NCI-H2107 (cell line): Measurements from ENCODE around the gene APBA2.
"Not testable (repeated sequence)": the region's sequence is repeated elsewhere in the genome, so short reads cannot be mapped to it uniquely, and the experiment has no call there.

Source experiments
- DNase-seq: peaks from one replicate; lab custom pipeline; 2025; lab: John Stamatoyannopoulos, UW

Gene APBA2

DNA sequence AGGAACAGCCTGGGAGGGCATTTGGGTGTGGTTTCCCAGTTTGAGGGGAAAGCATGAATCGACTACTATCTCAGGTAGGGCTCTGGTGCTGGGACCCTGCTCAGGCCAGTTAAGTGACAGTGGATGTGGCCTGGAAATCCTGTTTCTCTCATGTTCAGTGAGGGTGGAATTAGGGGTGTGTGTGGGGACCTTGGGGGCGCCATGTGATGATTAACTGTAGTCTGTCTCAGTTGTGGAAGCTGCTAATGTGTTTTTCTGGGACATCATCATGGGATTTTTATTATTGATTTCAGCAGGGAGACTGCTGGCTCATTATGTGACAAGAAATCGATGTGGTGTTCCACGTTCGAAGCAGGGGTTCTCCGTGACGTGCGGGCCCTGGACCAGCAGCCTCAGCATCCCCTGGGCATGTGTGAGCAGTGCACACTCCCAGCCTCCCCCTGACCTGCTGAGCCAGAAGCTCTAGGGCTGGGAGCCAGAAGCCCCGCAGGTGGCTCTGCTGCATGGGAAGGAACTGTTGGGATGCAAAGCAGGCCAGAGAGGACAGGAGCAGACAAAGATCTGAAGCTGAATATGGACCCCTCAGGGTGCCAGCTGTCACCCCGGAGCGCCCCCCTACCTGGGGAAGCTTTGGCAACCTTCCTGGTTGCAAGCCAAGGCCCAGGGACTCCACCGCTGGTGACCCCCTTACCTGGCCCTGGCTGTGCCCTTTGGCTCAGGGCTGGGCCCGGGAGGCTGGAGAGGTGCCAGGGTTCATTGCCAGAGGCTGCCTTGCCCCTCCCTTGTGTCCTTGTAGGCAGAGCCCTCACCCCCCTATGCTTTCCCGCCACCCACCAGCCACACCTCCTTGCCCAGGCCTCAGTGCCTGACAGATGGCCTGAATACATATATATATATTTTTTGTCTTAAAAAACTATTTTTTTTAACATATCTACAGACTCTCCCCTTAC, 149.8 kb downstream of the APBA2 start:
- DNase-seq, result no peak

DNA sequence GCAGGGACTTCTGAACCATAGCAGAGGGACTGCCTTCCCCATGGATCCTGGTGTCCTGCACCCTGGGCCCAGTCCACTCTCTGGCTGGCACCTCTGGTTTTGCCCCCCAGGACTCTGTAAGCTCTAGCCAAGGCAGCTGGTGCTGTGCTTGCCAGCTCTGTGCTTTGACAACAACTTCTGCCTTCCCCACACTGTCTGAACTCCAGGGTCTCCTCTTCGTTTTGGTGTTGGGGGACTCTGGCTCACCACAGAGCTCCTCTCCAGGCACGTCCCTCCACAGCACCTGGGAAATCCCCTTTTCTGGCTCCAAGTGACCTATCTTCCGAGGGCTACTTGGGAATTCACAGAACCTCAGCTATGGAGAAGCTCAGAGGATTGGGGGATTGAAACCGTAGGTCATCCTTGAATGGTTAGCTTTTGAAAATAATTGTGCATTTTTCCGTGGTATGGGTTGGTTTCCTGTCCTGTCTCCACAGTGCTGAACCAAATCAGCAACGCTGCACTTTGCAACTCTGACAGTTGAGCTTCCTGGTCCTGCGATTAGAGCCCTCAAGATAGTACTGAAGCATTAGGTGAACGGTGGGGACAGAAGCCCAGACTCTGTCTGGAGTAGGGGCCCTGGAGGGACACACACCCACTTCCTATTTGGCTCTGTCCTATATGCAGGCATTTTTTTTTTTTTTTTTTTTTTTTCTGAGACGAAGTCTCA, 152.4 kb downstream of the APBA2 start:
- DNase-seq, result no peak

DNA sequence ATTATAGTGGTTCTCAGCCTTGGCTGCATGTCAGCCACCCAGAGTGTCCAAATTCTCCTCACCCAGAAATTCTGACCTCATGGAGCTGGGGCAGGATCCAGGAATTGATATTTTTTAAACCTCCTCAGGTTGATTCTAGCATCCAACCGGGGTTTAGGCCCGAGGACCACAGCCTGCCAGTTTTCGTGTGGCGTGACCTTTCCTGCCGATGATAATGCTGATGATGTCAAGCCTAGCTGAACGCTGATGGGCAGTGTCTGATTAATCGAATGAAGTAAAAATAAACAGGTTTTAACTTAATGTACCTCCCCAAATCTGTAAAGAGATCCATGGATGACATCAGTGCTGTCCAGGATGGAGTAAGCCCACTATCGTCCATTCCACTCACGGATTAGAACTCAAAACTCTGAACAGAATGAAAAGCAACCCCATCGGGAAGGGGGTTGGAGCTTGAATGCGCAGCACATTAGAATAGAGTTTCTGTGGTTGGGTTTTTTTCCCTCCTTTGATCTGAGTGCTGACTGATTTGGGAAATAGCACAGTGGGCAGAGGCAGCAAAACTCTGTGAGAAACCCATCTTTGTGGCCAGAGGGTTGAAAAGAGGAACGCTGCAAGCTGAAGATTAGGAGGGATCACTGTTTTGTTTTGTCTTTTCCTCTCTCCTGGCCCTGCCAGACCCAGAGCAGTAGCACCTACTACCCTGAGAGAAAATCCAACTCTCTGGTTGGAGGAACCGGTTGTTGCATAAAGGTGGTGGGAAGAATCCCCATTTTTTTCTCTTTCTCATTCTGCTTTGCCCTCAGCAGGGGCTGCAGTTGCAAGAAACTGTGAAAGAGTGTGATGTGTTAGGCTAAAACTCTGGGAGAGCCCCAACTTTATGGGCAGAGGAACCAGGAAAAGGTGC, 153.9 kb downstream of the APBA2 start:
- no peak for DNase-seq

DNA sequence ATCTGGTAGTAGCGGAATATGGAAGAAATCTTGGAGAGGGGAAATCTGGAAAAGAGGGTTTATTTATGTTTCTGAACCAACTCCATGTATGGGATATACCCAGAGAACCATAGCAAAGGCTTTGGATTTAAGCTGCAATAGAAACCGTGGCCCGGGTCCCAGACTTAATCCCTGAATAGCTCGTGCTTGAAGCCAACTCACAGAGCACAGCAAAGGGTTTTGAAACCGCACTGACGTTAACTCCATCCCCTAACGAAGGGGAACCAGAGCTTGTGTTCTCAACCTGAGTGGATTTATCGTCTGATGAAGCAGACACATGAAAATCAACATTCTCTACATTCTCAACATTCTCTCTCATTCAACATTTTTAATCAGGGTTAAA, 154.6 kb downstream of the APBA2 start:
- no peak for DNase-seq

DNA sequence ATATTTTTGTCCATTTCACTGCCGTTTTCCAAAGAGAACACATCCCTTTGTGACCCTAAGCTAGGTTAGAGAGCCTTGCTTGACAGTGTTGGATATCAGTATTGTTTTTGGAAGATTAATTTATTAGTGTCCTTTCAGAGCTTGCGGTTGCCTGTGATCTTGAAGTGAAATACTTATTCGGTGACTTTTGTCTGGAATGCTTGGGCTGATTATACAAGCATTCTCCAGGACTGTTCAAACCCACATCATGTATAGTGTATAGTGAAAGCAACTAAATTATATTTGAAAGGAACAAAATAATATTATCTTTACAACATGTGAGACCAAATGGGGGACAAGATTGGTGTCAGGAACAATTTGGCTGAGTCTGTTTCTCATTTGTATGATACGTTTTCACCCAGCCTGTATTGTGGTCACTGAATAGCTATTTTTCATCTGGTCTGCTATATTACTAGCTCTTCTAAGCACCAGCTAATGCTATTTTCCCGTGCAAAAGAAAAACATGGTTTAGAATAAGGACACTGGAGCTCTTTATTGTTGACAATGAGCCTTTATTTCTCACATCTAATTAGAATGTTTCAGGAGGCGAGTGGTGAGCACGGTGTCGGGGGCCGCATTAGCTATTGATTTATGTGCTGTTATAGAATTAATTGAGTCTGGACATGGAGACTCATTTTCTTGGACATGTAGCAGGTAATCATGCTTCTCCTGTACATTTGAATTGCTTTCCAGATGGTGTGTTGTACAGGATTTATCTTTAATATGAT, 158.1 kb downstream of the APBA2 start:
- DNase-seq, result no peak

DNA sequence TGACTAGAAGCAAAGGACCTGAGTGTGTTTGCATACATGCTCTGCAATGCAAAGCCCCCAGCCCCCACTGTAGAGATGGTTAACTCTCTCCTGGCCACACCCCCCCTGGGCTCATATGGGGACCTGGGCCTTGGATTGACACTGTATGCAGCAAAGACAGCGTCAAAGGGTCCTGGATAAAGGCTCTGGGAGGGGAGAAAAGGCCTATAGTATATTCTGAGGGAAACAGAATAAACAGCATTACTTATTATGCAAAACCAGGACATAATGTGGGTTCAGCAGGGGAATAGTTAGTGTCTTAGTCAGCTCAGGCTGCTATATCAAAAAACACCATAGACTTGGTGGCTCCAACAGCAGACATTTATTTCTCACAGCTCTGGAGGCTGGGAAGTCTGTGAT, 158.7 kb downstream of the APBA2 start:
- no peak for DNase-seq

DNA sequence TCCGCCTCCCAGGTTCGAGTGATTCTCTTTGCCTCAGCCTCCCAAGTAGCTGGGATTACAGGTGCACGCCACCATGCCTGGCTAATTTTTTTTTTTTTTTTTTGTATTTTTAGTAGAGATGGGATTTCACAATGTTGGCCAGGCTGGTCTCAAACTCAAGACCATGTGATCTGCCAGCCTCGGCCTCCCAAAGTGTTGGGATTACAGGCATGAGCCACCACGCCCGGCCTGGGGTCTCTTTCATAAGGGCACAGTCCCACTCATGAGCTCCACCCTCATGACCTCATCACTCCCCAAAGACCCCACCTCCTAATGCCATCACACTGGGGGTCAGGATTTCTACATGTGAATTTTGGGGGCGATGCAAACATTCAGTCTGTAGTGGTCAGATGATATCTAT, 159.4 kb downstream of the APBA2 start:
- DNase-seq, result not testable (repeated sequence)

DNA sequence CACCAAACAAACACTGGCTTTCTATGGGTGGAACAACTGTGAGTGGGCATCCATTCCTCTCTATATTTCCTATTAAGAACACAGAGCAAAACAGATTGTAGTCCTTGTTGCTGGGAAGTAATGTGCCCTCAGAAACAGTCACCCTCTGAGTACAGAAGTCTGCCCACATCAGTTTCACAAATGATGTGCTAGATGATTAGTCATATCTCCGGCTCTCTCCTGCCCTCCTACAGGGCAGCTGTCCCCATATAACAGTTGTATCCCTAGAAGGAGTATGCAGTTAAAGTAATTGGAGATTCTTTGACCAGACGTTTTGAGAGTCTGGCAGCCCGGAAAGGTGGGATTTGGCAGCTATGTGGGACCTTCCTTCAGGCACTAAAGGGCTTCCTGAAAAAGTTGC, 159.9 kb downstream of the APBA2 start:
- no peak for DNase-seq

DNA sequence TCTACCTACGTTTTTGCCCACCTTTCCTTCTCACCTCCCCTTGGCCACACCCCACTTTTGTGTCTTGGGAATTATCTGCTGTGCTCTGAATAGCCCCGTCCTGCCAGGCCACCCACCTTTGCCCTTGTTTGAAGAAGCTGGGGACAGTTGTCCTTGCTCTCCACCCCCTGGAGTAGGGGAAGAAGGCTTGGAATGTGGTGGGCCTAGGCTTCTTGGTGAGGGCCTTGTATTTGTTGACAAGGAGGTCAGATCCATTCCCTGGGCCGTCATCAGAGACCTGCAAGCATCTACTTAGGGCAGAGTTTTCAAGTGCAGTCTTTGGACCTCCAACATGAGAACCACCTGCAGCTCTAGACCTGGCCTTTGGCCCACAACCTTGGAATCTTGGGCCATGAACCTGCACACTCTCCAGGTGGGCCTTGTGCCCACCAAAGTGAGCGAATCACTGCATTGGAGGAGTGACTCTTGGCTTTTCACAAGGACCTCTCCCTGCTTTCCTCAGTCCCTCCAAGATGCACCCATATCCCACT, 160.6 kb downstream of the APBA2 start:
- DNase-seq, result no peak

DNA sequence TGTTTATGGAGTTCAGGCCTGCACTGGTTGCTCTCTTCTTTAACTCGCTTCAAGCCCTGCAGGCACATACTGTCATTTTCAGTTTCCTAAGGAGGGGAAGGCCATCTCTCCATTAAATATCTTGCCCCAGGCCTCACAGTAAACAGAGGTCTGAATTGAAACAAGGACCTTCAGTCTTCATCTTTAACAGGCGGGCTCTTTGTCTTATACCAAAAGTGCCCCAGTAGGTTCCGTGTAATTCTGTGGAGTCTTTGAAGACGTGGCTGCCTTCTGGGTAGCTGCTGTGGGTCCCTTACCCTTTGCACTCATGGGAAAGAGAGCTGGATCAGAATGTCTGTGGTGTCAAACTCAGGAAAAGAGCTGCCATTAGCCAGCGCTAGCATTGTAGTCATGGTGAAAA, 161.2 kb downstream of the APBA2 start:
- no peak for DNase-seq

DNA sequence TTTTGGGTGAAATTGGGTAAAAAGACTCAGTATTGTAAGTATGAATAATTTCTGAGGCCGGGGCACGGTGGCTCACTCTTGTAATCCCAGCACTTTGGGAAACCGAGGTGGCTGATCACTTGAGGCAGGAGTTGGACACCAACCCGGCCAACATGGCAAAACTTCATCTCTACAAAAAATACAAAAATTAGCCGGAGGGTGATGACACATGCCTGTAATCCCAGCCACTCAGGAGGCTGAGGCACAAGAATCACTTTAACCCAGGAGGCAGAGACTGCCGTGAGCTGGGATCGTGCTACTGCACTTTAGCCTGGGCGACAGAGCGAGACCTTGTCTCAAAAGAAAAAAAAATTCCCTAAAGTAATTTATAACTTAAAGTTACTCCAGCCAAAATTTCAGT, 162.2 kb downstream of the APBA2 start:
- no peak for DNase-seq

DNA sequence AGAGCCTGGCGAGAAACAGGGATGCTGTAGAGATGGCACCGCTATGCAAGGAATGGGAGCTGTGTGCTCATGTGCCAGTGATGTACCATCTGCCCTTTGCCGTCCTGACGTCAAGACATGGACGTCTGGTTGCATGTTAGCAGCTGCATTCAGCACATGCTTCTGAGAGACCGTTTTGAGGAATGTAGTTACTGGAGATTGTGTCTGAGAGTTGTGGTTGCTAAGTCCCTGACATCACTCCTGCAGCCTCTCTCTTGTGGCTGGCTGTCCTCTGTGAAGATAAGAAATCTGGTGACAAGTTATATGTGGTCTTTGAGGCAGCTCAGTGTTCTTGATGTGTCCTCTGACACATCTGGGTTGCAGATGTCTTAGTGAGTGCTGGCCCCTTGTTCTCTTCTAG, 165.1 kb downstream of the APBA2 start:
- DNase-seq, result no peak

DNA sequence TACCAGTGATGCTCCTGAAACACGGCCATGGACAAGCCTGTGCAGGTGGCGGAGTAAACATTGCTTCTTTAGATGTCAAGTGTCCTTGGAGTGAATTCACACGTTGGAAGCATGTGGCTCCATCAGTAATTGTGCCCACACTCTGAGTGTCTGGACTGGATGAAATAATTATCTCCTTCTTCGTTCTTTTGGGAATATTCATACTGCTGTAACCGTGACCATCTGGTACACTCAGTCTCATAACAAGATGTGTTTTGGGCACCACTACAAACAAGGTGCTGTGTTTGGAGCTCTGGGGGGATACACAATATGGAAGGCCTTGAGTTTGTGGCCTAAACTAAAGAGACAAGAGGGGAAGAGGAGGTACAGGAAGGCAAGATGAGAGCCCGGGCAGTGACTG, 165.6 kb downstream of the APBA2 start:
- no peak for DNase-seq

DNA sequence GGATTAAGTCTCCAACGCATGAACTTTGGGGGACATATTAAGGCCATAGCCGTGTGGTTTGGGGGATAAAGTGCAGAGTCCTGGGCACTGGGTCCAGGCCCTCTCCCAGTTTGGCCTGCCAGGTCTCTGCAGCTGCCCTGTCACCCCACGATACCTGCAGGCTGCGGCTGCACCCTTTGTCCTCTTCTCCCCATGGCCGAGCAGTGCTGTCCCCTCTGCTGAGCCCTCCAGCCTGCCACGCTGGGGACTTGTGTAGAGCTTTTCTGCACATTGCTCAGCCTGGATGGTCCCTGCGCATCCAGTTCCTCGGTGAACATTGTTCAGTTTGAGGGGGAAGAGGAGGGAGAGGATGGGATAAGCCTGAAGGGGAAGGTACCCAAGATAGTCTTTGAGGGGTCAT, 167.2 kb downstream of the APBA2 start:
- no peak for DNase-seq

DNA sequence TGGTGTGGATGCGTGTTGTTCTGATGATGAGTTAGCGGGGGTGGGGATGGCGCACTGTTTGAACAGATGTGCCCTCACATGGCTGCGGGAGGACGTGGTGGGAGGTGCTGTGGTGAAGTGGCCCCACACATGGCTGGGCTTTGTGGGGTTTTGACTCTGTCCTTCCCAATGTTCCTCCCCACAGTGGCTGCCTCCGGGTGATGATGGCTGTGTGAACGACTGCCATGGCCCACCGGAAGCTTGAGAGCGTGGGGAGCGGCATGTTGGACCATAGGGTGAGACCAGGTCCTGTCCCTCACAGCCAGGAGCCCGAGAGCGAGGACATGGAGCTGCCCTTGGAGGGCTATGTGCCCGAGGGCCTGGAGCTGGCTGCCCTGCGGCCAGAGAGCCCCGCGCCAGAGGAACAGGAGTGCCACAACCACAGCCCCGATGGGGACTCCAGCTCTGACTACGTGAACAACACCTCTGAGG, 167.9 kb downstream of the APBA2 start:
- no peak for DNase-seq

DNA sequence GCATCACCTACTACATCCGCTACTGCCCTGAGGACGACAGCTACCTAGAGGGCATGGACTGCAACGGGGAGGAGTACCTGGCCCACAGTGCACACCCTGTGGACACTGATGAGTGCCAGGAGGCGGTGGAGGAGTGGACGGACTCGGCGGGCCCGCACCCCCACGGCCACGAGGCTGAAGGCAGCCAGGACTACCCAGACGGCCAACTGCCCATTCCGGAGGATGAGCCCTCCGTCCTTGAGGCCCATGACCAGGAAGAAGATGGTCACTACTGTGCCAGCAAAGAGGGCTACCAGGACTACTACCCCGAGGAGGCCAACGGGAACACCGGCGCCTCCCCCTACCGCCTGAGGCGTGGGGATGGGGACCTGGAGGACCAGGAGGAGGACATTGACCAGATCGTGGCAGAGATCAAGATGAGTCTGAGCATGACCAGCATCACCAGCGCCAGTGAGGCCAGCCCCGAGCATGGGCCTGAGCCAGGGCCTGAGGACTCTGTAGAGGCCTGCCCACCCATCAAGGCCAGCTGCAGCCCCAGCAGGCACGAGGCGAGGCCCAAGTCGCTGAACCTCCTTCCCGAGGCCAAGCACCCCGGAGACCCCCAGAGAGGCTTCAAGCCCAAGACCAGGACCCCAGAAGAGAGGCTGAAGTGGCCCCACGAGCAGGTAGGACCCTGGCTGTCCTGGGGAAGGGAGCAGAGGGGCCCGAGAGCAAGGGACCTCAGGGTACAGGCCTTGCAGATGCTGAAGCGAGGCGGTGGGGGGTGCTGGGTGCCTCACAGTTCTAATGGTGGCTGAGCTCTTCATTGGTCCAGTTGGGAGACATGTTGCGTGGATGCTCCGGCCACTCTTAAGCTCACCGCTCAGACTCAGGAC, 168.6 kb downstream of the APBA2 start:
- no peak for DNase-seq

DNA sequence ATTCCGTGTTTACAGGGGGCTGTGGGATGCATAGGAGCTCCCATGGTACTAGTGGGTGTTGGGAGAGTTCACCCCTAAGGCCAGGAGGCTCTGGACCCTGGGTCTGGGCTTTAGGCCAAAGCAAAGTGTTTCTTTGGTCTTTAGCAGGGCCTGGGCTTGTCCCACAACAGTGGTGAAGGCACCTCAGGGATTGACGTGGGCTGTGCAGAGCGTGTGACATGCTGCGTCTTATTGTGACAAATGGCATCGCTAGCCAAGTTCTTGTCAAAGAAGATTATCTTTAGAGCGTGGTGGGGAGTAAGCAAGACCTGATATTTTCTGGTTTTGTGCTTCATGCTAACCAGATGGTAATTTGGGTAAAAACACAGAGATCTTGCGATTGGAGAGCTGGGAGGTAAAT, 170.1 kb downstream of the APBA2 start:
- no peak for DNase-seq

DNA sequence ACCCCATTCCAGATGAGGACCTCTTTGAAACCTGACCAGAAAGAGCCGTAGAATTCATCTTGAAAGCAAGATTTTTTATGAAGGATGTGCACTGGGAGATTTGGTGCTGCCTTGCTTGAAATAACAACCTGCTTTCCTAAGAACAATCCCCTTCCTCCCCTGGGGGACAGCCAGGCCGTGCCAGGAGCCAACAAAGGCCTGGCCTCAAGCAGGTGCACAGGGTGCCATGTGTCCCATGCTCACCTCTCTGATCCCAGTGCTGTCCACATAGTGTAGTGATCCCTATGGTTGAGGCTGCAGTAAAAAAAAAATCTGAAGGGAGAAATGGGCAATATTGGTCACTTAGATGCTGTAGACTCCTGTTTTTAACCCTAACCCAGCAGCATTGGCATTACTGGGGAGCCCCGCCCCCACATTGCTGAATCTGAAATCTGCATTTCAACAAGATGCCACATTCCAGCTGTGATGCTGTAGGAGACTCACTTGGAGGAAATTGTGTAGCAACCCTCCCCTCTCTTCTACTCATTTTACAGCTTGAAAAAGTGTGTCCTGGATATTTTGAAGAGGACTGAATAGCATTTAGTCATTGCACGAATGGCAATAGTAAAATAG, 171.2 kb downstream of the APBA2 start:
- DNase-seq, result no peak

DNA sequence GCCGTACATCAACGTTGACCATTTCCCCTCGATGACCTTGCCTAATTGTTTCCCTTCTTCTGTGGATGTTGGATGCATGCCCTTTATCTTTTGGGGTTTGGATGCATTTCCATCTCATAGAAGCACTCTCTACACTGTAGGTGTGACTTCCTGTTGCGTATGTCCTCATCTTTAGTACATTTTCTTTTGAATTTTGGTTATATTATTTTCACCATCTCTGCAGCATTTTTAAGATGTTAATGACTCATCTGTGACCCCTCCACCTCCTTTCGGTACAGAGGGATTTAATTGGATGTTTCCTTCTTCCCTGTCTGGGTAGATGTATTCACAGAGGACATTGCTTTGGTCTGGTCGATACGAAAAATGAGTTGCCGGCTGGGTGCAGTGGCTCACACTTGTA, 172.1 kb downstream of the APBA2 start:
- no peak for DNase-seq
